ENCODE results near the gene ZNF592. TPM values are rescaled to one million over a fixed set of nuclear protein-coding genes. Genes with fewer than 3 reads are reported as not detected.

ZNF592 gene
- total and polyA plus RNA-seq, 7 experiments from 2014 or later: 4.9 to 39.0 (median 37.2) TPM

- intact Hi-C loops (cut with micrococcal nuclease): no loop called here
- Mint-ChIP-seq H3K36me3 (peaks cover 0 to 32% (median 25%) of the 10 kb centered on the region in 5 donors), H3K4me3 (no peak overlapping the region), H3K27ac (peak overlapping the region in 5 of 9 donors; percentile 28 to 73 (median 51)), H3K9me3 (no peaks in the 10 kb centered on the region), H3K4me1 (peaks cover 30 to 63% (median 44%) of the 10 kb centered on the region in 7 donors), H3K27me3 (no peaks in the 10 kb centered on the region)
- H3K27me3 ChIP-seq (ENCODE audit: control insufficient read depth in 2 of 2, insufficient read depth in 2 of 2, low read length in 2 of 2): no peaks in the 10 kb centered on the region
- no peak overlapping the region for H3K4me3 ChIP-seq (ENCODE audit: low read length)
- ChIA-PET POLR2A (interaction anchor here (1.0 kb wide), 1 partner anchor 23 kb away, joined by 4 read pairs; no protein-coding TSS in a partner anchor), CTCF (interaction anchor here (0.6 to 1.2 kb wide), 3 partner anchors 11 to 199 kb away, joined by 3 to 5 read pairs (median 3); no protein-coding TSS in a partner anchor)
- DNase-seq: no peak
- no peaks in the 10 kb centered on the region for H3K9me3 ChIP-seq (ENCODE audit: control insufficient read depth in 2 of 3, low read length in 3 of 3)
- ATAC-seq: peak; percentile 46
- peaks cover 0 to 31% (median 8%) of the 10 kb centered on the region in 3 experiments for H3K36me3 ChIP-seq (ENCODE audit: control insufficient read depth in 2 of 3, insufficient read depth in 3 of 3, low read length in 3 of 3)
- no peak overlapping the region for H3K27ac ChIP-seq (ENCODE audit: low read depth, low read length)
- H3K4me1 ChIP-seq (ENCODE audit: control insufficient read depth in 2 of 2, insufficient read depth in 2 of 2, low read length in 2 of 2): peaks cover 3 to 5% of the 10 kb centered on the region in 2 donors
Observed at GRCh38 chr15:84773716-84774115, 25.3 kb downstream of the ZNF592 start.

DNA sequence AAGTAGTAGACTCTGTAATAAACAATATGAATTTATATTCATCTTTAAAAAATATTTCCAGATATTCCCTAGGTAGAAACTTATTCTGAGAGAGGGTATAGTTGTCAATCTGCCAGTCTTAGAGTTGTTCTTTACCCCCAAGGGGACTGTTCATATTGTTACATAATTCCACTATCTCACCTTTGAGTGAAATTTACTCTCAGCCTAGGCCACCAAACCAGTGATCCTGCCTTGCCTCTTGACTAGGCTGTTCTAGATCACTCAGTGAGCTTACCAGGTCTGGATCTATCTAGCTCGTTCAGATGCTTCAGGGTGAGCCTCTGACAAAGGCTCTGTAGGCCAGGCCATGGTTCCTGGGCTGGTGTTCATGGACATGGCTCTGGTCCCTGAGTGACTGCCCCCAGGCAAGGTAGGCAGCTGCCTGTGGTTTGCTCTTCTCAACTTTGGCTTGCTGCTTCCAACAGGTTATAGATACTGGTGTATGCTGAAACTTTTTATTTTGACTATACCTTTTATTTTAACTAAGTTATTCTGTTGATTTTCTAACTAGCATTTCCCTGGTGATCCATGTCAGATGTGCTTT is 27.6 kb downstream of the ZNF592 start:
- ATAC-seq (no peak), DNase-seq (no peak)
- Histone ChIP-seq H3K27me3 (ENCODE audit: control insufficient read depth in 2 of 2, insufficient read depth in 2 of 2, low read length in 2 of 2) (no peaks in the 10 kb centered on the region), H3K36me3 (ENCODE audit: control insufficient read depth in 2 of 3, insufficient read depth in 3 of 3, low read length in 3 of 3) (peaks cover 0 to 14% (median 9%) of the 10 kb centered on the region in 3 experiments), H3K9me3 (ENCODE audit: control insufficient read depth in 2 of 3, low read length in 3 of 3) (no peaks in the 10 kb centered on the region), H3K4me1 (ENCODE audit: control insufficient read depth in 2 of 2, insufficient read depth in 2 of 2, low read length in 2 of 2) (peaks cover 3 to 5% of the 10 kb centered on the region in 2 donors), H3K4me3 (ENCODE audit: low read length) (no peak overlapping the region), H3K27ac (ENCODE audit: low read depth, low read length) (no peak overlapping the region)
- ChIA-PET CTCF (interaction anchor here (1.3 kb wide), 1 partner anchor 61 kb away, joined by 3 read pairs; no protein-coding TSS in a partner anchor), POLR2A (interaction anchor here (0.6 kb wide), 1 partner anchor 118 kb away, joined by 4 read pairs; the partner anchor contains the start of gene NMB)
- Mint-ChIP-seq H3K4me3 (no peak overlapping the region), H3K36me3 (peaks cover 0 to 17% (median 14%) of the 10 kb centered on the region in 5 donors), H3K9me3 (no peaks in the 10 kb centered on the region), H3K27me3 (no peaks in the 10 kb centered on the region), H3K4me1 (peaks cover 24 to 54% (median 35%) of the 10 kb centered on the region in 7 donors), H3K27ac (peak overlapping the region in 5 of 9 donors; percentile 14 to 44 (median 36))
- intact Hi-C loops (cut with micrococcal nuclease): no loop called here

- Mint-ChIP-seq H3K4me1 (peaks cover 11 to 40% (median 29%) of the 10 kb centered on the region in 7 donors), H3K9me3 (no peaks in the 10 kb centered on the region), H3K27me3 (no peaks in the 10 kb centered on the region), H3K36me3 (peaks cover 0 to 20% (median 14%) of the 10 kb centered on the region in 5 donors), H3K4me3 (no peak overlapping the region), H3K27ac (peak overlapping the region in 4 of 9 donors; percentile 48 to 82 (median 62))
- H3K36me3 ChIP-seq (ENCODE audit: control insufficient read depth in 2 of 3, insufficient read depth in 3 of 3, low read length in 3 of 3): peaks cover 6 to 27% (median 17%) of the 10 kb centered on the region in 3 experiments
- no peak for ATAC-seq
- ChIA-PET POLR2A (no interaction called here), CTCF (interaction anchor here (1.0 kb wide), 1 partner anchor 125 kb away, joined by 3 read pairs; no protein-coding TSS in a partner anchor)
- no peak for DNase-seq
- H3K9me3 ChIP-seq (ENCODE audit: control insufficient read depth in 2 of 3, low read length in 3 of 3): no peaks in the 10 kb centered on the region
- peaks cover 0 to 3% of the 10 kb centered on the region in 2 donors for H3K4me1 ChIP-seq (ENCODE audit: control insufficient read depth in 2 of 2, insufficient read depth in 2 of 2, low read length in 2 of 2)
- no peaks in the 10 kb centered on the region for H3K27me3 ChIP-seq (ENCODE audit: control insufficient read depth in 2 of 2, insufficient read depth in 2 of 2, low read length in 2 of 2)
- no peak overlapping the region for H3K27ac ChIP-seq (ENCODE audit: low read depth, low read length)
- H3K4me3 ChIP-seq (ENCODE audit: low read length): no peak overlapping the region
- intact Hi-C loops (cut with micrococcal nuclease): no loop called here
Observed at GRCh38 chr15:84778194-84778593, 29.8 kb downstream of the ZNF592 start.

GRCh38 chr15:84780492-84780891 is 32.1 kb downstream of the ZNF592 start:
- peaks cover 0 to 35% (median 19%) of the 10 kb centered on the region in 5 donors for H3K36me3 Mint-ChIP-seq
- Histone ChIP-seq H3K9me3 (ENCODE audit: control insufficient read depth in 2 of 3, low read length in 3 of 3) (no peaks in the 10 kb centered on the region), H3K27ac (ENCODE audit: low read depth, low read length) (no peak overlapping the region), H3K27me3 (ENCODE audit: control insufficient read depth in 2 of 2, insufficient read depth in 2 of 2, low read length in 2 of 2) (no peaks in the 10 kb centered on the region), H3K36me3 (ENCODE audit: control insufficient read depth in 2 of 3, insufficient read depth in 3 of 3, low read length in 3 of 3) (peaks cover 11 to 44% (median 30%) of the 10 kb centered on the region in 3 experiments), H3K4me1 (ENCODE audit: control insufficient read depth in 2 of 2, insufficient read depth in 2 of 2, low read length in 2 of 2) (no peaks in the 10 kb centered on the region), H3K4me3 (ENCODE audit: low read length) (no peak overlapping the region)
- DNase-seq (no peak), ATAC-seq (no peak)
- H3K4me1 Mint-ChIP-seq: peaks cover 12 to 42% (median 24%) of the 10 kb centered on the region in 7 donors
- POLR2A ChIA-PET: no interaction called here
- intact Hi-C loops (cut with micrococcal nuclease): no loop called here
- no peaks in the 10 kb centered on the region for H3K27me3 Mint-ChIP-seq
- H3K9me3 Mint-ChIP-seq: no peaks in the 10 kb centered on the region
- CTCF ChIA-PET: no interaction called here
- no peak overlapping the region for H3K4me3 Mint-ChIP-seq
- H3K27ac Mint-ChIP-seq: peak overlapping the region in 1 of 9 donors; percentile 81

DNA sequence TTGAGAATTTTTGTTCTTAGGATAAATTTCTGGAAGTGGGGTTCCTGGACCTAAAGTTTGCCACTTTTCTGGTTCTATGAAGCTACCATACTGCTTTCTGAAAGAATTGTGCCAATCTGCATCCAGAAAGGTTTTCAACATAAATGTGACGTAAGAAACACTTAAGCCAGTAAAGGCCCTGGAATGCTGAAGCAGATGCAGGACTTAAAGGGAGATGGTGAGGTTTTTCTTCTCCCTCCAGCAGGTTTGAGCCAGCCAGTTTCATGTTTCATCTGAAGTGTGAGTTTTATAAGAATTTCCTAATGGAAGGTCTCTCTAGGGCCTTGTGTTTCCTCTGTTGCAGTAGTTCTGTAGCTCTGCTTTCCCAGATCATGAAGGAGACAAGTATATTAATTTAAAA is 33.1 kb downstream of the ZNF592 start:
- Mint-ChIP-seq H3K36me3 (peaks cover 6 to 35% (median 22%) of the 10 kb centered on the region in 5 donors), H3K4me1 (peaks cover 14 to 46% (median 31%) of the 10 kb centered on the region in 7 donors), H3K9me3 (no peaks in the 10 kb centered on the region), H3K27me3 (no peaks in the 10 kb centered on the region), H3K27ac (peak overlapping the region in 1 of 9 donors; percentile 25), H3K4me3 (no peak overlapping the region)
- Histone ChIP-seq H3K4me3 (ENCODE audit: low read length) (no peak overlapping the region), H3K27ac (ENCODE audit: low read depth, low read length) (no peak overlapping the region), H3K36me3 (ENCODE audit: control insufficient read depth in 2 of 3, insufficient read depth in 3 of 3, low read length in 3 of 3) (peaks cover 11 to 44% (median 30%) of the 10 kb centered on the region in 3 experiments), H3K27me3 (ENCODE audit: control insufficient read depth in 2 of 2, insufficient read depth in 2 of 2, low read length in 2 of 2) (no peaks in the 10 kb centered on the region), H3K9me3 (ENCODE audit: control insufficient read depth in 2 of 3, low read length in 3 of 3) (no peaks in the 10 kb centered on the region), H3K4me1 (ENCODE audit: control insufficient read depth in 2 of 2, insufficient read depth in 2 of 2, low read length in 2 of 2) (no peaks in the 10 kb centered on the region)
- ChIA-PET POLR2A (no interaction called here), CTCF (no interaction called here)
- intact Hi-C loops (cut with micrococcal nuclease): no loop called here
- ATAC-seq (no peak), DNase-seq (no peak)

DNA sequence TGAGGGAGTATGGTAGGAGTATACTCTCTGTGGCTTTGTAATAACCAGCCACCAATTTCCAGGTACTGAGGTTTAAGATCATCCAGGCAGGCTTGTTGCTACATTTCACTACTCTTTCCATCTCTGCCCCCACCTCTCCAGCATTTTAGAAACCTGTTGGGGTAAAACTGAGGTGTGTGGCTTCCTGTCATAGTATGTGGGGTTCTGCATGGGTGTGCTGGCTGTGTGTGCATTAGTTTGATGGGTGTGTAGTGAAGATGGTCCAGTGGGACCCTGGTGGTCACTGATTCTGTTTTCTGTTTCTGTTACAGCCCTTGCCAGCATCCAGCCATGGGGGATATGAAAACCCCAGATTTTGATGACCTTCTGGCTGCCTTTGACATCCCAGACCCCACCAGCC is 34.0 kb downstream of the ZNF592 start:
- H3K4me3 ChIP-seq (ENCODE audit: low read length): no peak overlapping the region
- intact Hi-C loops (cut with micrococcal nuclease): no loop called here
- Mint-ChIP-seq H3K4me1 (peaks cover 19 to 51% (median 31%) of the 10 kb centered on the region in 7 donors), H3K4me3 (no peak overlapping the region), H3K9me3 (no peaks in the 10 kb centered on the region), H3K27me3 (no peaks in the 10 kb centered on the region), H3K27ac (peak overlapping the region in 1 of 9 donors; percentile 18), H3K36me3 (peaks cover 6 to 39% (median 22%) of the 10 kb centered on the region in 5 donors)
- ChIA-PET POLR2A (no interaction called here), CTCF (no interaction called here)
- H3K27me3 ChIP-seq (ENCODE audit: control insufficient read depth in 2 of 2, insufficient read depth in 2 of 2, low read length in 2 of 2): no peaks in the 10 kb centered on the region
- ATAC-seq: no peak
- H3K36me3 ChIP-seq (ENCODE audit: control insufficient read depth in 2 of 3, insufficient read depth in 3 of 3, low read length in 3 of 3): peaks cover 11 to 48% (median 30%) of the 10 kb centered on the region in 3 experiments
- no peak overlapping the region for H3K27ac ChIP-seq (ENCODE audit: low read depth, low read length)
- no peaks in the 10 kb centered on the region for H3K4me1 ChIP-seq (ENCODE audit: control insufficient read depth in 2 of 2, insufficient read depth in 2 of 2, low read length in 2 of 2)
- H3K9me3 ChIP-seq (ENCODE audit: control insufficient read depth in 2 of 3, low read length in 3 of 3): no peaks in the 10 kb centered on the region
- DNase-seq: no peak

All from naive thymus-derived CD4-positive, alpha-beta T cell (primary cell).